ENCODE data around the gene PCBP4.
A peak's percentile ranks its signal among the peaks of the same experiment; 100 is the strongest.
"Not testable (repeated sequence)": the region's sequence is repeated elsewhere in the genome, so short reads cannot be mapped to it uniquely, and the experiment has no call there.

The PCBP4 gene

GRCh38 chr3:51993657-51994056, 26.4 kb upstream of the PCBP4 start:
- DNase-seq: not testable (repeated sequence)

- DNase-seq: no peak
These were observed 24.9 kb upstream of the PCBP4 start for GRCh38 chr3:51992017-51992682.

GRCh38 chr3:51990501-51990971, 23.3 kb upstream of the PCBP4 start:
- DNase-seq: not testable (repeated sequence)

GRCh38 chr3:51988286-51989146, 21.3 kb upstream of the PCBP4 start:
- DNase-seq: no peak

GRCh38 chr3:51987568-51987967, 20.3 kb upstream of the PCBP4 start:
- DNase-seq: no peak

- no peak for DNase-seq
These were observed 19.0 kb upstream of the PCBP4 start for GRCh38 chr3:51986010-51986947.

- no peak for DNase-seq
These were observed 17.8 kb upstream of the PCBP4 start for GRCh38 chr3:51985063-51985462.

- no peak for DNase-seq
These were observed 17.0 kb upstream of the PCBP4 start for GRCh38 chr3:51984269-51984647.

GRCh38 chr3:51983578-51984268, 16.5 kb upstream of the PCBP4 start:
- no peak for DNase-seq

GRCh38 chr3:51982838-51983577, 15.8 kb upstream of the PCBP4 start, which contains the start of gene ACY1:
ACY1 (plus strand) TSS chr3:51983535; CDS start chr3:51984065, 530 bp downstream.
- DNase-seq: peak; percentile 25

- DNase-seq: no peak
These were observed 15.1 kb upstream of the PCBP4 start for GRCh38 chr3:51982352-51982837.

- no peak for DNase-seq
These were observed 13.0 kb upstream of the PCBP4 start for GRCh38 chr3:51980253-51980652.

GRCh38 chr3:51978143-51978502, 10.9 kb upstream of the PCBP4 start:
- no peak for DNase-seq

GRCh38 chr3:51977446-51978142, 10.3 kb upstream of the PCBP4 start:
- no peak for DNase-seq

GRCh38 chr3:51975852-51976549, 8.7 kb upstream of the PCBP4 start:
- DNase-seq: no peak

- peak; percentile 33 for DNase-seq
These were observed 8.0 kb upstream of the PCBP4 start, which contains the start of gene ABHD14A for GRCh38 chr3:51974963-51975851. ABHD14A (plus strand) TSS chr3:51975064; CDS start chr3:51975136, 72 bp downstream.

GRCh38 chr3:51974277-51974962, 7.2 kb upstream of the PCBP4 start:
- DNase-seq: no peak

- no peak for DNase-seq
These were observed 4.1 kb upstream of the PCBP4 start for GRCh38 chr3:51971350-51971749.
